ENCODE data around the gene ABL2.

ABL2 gene

DNA sequence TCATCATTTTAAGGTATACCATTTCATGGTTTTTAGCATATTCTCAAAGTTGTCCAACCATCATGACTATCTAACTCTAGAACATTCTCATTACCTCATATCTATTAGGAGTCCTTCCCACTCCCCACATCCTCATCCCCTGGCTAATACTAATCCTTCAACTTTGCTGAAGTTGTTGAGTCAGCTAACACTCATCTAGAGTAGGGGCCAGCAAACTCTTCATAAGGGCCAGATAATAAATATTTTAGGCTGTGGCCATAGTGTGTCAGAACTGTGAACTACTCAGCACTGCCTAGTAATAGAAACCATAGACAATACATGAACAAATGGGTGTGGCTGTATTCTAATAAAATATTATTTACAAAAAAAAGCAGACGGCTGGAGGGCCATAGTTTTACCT, 104.6 kb downstream of the ABL2 start:
- H3K4me1 ChIP-seq (ENCODE audit: control insufficient read depth, insufficient read depth, low read length): no peaks in the 10 kb centered on the region
- H3K27ac ChIP-seq (ENCODE audit: insufficient read depth, low read depth, low read length, poor library complexity, severe bottlenecking): no peak overlapping the region
- H3K9me3 ChIP-seq (ENCODE audit: control insufficient read depth, low read length): no peaks in the 10 kb centered on the region
- H3K27me3 ChIP-seq (ENCODE audit: control insufficient read depth, insufficient read depth, low read length, poor library complexity, severe bottlenecking): no peaks in the 10 kb centered on the region
- H3K4me3 ChIP-seq (ENCODE audit: insufficient read depth, low read depth, low read length): no peak overlapping the region
- WGBS, 2 experiments: 83% methylated on average over 1 of the region's 1 CpG; no CpG with 5 or more reads in 1 of the 2 experiments
- H3K36me3 ChIP-seq (ENCODE audit: control insufficient read depth, insufficient read depth, low read length): peaks cover 2% of the 10 kb centered on the region

DNA sequence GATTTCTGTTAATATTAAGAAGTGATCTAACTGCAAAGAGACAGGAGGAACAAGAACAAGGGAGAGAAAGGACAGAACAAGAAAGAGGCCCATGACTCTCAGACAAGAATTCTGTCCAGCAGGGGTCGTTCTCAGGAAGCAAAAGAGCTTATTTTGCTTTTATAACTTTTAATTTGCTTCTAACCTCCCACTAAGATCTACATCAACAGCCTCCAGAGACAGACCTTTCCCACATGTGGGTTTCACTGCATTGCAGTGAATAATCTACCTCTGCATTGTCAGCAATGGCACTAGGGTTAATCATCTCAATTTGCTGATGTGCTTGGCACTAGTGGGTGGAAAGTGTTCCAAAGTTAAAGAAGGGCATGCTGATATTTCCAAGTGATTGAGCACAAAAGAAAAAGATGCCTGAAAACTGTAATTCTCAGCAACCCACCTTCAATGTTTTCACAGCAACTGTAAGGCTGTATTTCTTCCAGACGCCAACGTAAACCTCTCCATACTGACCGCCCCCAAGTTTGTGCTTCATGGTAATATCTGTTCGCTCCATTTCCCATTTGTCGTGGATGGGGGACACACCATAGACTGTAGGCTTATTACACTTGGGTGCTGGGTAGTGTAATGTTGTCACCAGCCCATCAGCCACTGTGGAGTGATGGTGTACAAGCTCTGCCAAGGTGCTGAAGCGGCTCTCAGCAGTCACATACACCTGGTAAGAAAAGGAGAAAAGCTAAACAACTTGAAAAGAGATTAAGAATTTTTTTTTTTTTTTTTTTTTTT, 108.1 kb downstream of the ABL2 start:
- H3K27ac ChIP-seq (ENCODE audit: insufficient read depth, low read depth, low read length, poor library complexity, severe bottlenecking): no peak overlapping the region
- H3K36me3 ChIP-seq (ENCODE audit: control insufficient read depth, insufficient read depth, low read length): peaks cover 7% of the 10 kb centered on the region
- H3K27me3 ChIP-seq (ENCODE audit: control insufficient read depth, insufficient read depth, low read length, poor library complexity, severe bottlenecking): no peaks in the 10 kb centered on the region
- WGBS, 2 experiments: 87 to 88% methylated on average over 7 of the region's 7 CpGs
- no peaks in the 10 kb centered on the region for H3K4me1 ChIP-seq (ENCODE audit: control insufficient read depth, insufficient read depth, low read length)
- H3K4me3 ChIP-seq (ENCODE audit: insufficient read depth, low read depth, low read length): no peak overlapping the region
- H3K9me3 ChIP-seq (ENCODE audit: control insufficient read depth, low read length): no peaks in the 10 kb centered on the region

DNA sequence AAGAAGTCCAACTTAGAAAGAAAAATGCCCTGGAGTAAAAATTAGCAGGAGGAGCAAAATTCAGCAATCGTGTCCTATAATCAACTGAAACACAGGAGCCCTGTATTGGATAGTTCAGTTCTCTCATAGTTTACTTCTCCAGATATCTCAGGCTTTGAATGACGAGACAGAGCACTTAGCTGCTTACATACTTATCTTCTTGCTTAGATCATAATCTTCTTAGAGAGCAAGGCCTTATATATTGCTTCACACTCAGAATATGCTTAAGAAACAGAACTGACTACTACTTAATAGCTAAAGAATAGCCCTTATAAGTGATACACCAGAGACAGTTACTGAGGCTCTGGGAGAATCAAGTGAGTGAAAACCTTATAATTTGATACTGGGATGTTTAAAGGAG, 108.7 kb downstream of the ABL2 start:
- Histone ChIP-seq H3K4me3 (ENCODE audit: insufficient read depth, low read depth, low read length) (no peak overlapping the region), H3K4me1 (ENCODE audit: control insufficient read depth, insufficient read depth, low read length) (no peaks in the 10 kb centered on the region), H3K36me3 (ENCODE audit: control insufficient read depth, insufficient read depth, low read length) (peaks cover 7% of the 10 kb centered on the region), H3K9me3 (ENCODE audit: control insufficient read depth, low read length) (no peaks in the 10 kb centered on the region), H3K27ac (ENCODE audit: insufficient read depth, low read depth, low read length, poor library complexity, severe bottlenecking) (no peak overlapping the region), H3K27me3 (ENCODE audit: control insufficient read depth, insufficient read depth, low read length, poor library complexity, severe bottlenecking) (no peaks in the 10 kb centered on the region)
- 93 to 94% methylated on average over 2 of the region's 2 CpGs for WGBS, 2 experiments

DNA sequence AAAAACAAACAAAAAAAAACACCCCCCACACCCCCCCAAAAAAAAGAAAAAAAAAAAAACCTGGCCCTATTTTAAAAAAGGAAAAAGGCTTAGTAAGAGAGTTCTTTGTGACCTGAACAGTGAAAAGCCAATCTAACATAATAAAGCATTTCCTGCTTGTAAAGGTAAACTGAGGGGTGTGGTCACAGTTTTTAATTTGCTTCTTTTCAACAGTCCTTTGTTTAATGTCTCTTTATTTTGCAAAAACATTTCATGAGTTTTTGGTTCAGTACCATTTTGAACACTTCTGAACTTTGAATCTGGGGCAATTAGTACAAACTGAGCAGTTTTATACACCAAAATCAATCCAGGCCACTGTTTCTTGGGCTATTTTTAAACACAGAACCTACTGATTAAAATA, 110.0 kb downstream of the ABL2 start:
- Histone ChIP-seq H3K9me3 (ENCODE audit: control insufficient read depth, low read length) (no peaks in the 10 kb centered on the region), H3K27ac (ENCODE audit: insufficient read depth, low read depth, low read length, poor library complexity, severe bottlenecking) (no peak overlapping the region), H3K27me3 (ENCODE audit: control insufficient read depth, insufficient read depth, low read length, poor library complexity, severe bottlenecking) (no peaks in the 10 kb centered on the region), H3K36me3 (ENCODE audit: control insufficient read depth, insufficient read depth, low read length) (peaks cover 8% of the 10 kb centered on the region), H3K4me1 (ENCODE audit: control insufficient read depth, insufficient read depth, low read length) (no peaks in the 10 kb centered on the region), H3K4me3 (ENCODE audit: insufficient read depth, low read depth, low read length) (no peak overlapping the region)

DNA sequence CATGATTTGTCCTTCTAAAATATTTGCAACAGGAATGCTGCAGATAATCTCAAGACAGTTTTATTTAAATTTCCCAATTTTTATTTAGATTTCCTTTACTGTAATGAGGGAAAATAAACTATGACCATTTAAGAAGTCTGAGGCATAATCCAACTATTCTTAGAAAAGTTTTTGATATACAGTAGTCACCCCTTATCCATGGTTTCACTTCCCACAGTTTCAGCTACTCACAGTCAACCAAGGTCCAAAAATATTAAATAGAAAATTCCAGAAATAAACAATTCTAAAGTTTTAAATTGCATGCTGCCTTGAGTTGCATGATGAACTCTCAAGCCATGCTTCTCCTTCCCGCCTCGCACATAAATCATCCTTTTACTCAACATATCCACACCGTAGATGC, 114.3 kb downstream of the ABL2 start:
- Histone ChIP-seq H3K27ac (ENCODE audit: insufficient read depth, low read depth, low read length, poor library complexity, severe bottlenecking) (no peak overlapping the region), H3K27me3 (ENCODE audit: control insufficient read depth, insufficient read depth, low read length, poor library complexity, severe bottlenecking) (no peaks in the 10 kb centered on the region), H3K36me3 (ENCODE audit: control insufficient read depth, insufficient read depth, low read length) (peaks cover 15% of the 10 kb centered on the region), H3K4me3 (ENCODE audit: insufficient read depth, low read depth, low read length) (no peak overlapping the region), H3K4me1 (ENCODE audit: control insufficient read depth, insufficient read depth, low read length) (no peaks in the 10 kb centered on the region), H3K9me3 (ENCODE audit: control insufficient read depth, low read length) (no peaks in the 10 kb centered on the region)
- WGBS, 2 experiments: 94 to 99% methylated on average over 3 of the region's 3 CpGs

DNA sequence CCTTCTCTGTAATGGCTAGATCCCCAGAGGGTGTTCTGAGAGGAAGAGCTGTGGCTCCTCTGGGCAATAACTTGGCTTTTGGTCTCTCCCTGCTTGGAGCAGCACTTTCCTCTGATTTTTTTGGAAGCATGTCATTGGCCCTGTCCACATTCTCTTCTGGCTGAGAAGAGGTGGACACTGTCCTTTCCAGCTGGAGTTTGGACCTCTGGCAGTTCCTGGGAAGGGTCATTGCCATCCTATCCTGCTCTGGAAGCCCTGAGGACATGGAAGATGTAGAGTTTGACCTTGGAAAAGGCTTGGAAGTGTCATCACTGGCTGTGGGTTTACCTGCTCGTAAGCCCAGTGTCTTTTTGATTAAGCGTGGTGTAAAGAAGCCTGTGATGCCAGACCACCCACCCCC, 120.8 kb downstream of the ABL2 start:
- no peaks in the 10 kb centered on the region for H3K9me3 ChIP-seq (ENCODE audit: control insufficient read depth, low read length)
- no peaks in the 10 kb centered on the region for H3K4me1 ChIP-seq (ENCODE audit: control insufficient read depth, insufficient read depth, low read length)
- 94% methylated on average over 2 of the region's 2 CpGs for WGBS, 2 experiments
- no peak overlapping the region for H3K27ac ChIP-seq (ENCODE audit: insufficient read depth, low read depth, low read length, poor library complexity, severe bottlenecking)
- H3K27me3 ChIP-seq (ENCODE audit: control insufficient read depth, insufficient read depth, low read length, poor library complexity, severe bottlenecking): no peaks in the 10 kb centered on the region
- H3K4me3 ChIP-seq (ENCODE audit: insufficient read depth, low read depth, low read length): no peak overlapping the region
- peaks cover 23% of the 10 kb centered on the region for H3K36me3 ChIP-seq (ENCODE audit: control insufficient read depth, insufficient read depth, low read length)

DNA sequence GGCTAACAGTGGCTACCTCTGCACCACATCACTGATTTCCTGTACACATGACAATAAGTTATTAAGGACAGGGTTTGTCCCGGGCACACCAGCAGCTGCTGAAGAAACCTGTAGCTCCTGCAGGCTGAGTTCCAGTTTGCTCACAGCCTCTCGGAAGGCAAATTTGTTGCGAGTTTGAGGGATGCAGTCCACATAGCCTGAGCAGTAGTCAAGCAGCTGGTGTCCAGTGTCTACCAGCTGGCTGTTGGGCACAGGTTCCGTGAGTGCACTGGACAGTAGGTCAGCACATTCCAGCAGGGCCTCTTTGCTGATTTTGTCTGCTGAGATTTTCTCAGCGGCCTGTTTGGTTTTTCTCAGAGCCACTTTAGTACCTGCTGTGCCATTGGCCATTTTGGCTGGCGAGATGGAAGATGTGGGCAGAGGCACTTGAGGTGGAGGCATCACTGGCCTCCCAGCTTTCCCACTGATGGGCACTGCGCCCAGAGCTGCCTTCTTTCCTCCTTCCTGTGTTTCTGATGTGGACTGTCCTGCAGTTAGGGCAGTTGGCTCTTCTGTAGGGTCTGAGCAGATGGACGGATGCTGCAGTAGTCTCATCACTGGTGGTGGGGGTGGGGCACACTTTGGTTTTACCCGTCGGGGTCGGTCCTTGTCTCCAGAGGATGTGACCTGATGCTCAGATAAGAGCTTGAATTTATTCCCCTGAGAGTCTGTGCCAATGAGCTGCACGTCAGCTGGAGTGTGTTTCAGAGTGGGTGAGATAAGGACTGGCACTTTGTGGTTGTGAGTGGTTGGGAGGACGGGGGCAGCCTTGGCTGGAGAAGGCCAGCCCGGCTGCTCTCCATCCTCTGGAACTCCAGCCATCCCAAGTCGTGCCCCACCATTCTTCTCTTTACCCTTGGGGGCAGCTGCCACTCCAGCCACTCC, 121.5 kb downstream of the ABL2 start:
- Histone ChIP-seq H3K4me1 (ENCODE audit: control insufficient read depth, insufficient read depth, low read length) (no peaks in the 10 kb centered on the region), H3K27me3 (ENCODE audit: control insufficient read depth, insufficient read depth, low read length, poor library complexity, severe bottlenecking) (no peaks in the 10 kb centered on the region), H3K9me3 (ENCODE audit: control insufficient read depth, low read length) (no peaks in the 10 kb centered on the region), H3K27ac (ENCODE audit: insufficient read depth, low read depth, low read length, poor library complexity, severe bottlenecking) (no peak overlapping the region), H3K36me3 (ENCODE audit: control insufficient read depth, insufficient read depth, low read length) (peaks cover 23% of the 10 kb centered on the region), H3K4me3 (ENCODE audit: insufficient read depth, low read depth, low read length) (no peak overlapping the region)
- 94 to 95% methylated on average over 15 of the region's 15 CpGs for WGBS, 2 experiments

DNA sequence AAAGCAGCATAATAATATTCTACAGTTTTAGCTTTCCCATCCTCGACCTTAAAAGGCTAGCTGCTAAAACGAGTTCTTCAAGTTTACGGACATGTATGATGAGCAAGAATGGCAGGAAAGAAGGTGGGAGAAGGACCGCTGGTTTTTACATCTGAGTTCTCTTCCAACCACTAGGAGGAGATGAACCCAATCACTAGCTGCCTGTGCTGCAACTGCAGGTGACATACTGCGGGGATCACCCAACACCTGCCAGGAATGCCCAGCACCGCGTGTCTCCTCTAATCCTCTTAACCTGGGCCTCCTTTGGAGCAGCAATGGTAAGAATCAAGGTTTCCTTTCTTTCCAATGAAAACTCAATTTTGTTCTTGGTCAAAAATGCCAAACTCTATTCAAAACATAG, 124.1 kb downstream of the ABL2 start:
- WGBS, 2 experiments: 55 to 57% methylated on average over 7 of the region's 7 CpGs
- no peaks in the 10 kb centered on the region for H3K4me1 ChIP-seq (ENCODE audit: control insufficient read depth, insufficient read depth, low read length)

DNA sequence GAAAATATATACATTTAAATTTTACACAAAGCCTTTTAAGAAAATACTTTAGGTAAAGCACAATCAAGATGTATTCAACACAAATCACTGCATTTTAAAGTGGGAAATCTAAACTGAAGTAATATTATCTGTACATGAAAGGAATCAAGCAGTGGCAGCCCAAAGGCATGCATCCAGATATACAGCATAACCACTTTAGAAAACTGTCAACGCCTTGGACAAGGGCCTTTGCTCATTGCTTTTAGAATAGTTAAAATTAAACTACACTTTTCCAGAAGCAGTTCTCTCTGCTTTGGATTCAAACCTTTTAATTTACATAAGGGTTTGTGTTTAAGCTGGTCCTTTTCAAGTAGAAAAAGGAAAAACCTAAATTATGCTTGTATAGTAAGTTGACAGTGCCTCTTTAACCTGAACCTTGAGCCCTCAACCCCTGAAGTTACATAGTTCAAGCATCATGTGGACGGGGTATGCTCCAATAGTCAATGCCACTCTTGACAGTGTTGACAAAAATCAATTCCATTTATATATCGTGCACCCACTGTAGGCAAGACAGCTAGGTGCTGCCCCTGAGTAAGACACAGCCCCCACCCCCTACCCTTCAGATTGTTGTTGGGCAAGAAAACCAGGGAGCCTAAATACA, 124.7 kb downstream of the ABL2 start:
- 90 to 94% methylated on average over 3 of the region's 3 CpGs for WGBS, 2 experiments
- Histone ChIP-seq H3K27ac (ENCODE audit: insufficient read depth, low read depth, low read length, poor library complexity, severe bottlenecking) (no peak overlapping the region), H3K4me3 (ENCODE audit: insufficient read depth, low read depth, low read length) (no peak overlapping the region), H3K36me3 (ENCODE audit: control insufficient read depth, insufficient read depth, low read length) (peaks cover 18% of the 10 kb centered on the region), H3K4me1 (ENCODE audit: control insufficient read depth, insufficient read depth, low read length) (no peaks in the 10 kb centered on the region), H3K27me3 (ENCODE audit: control insufficient read depth, insufficient read depth, low read length, poor library complexity, severe bottlenecking) (no peaks in the 10 kb centered on the region), H3K9me3 (ENCODE audit: control insufficient read depth, low read length) (no peaks in the 10 kb centered on the region)

More for the DNA sequence above, 124.1 kb downstream of the ABL2 start:
- no peaks in the 10 kb centered on the region for H3K27me3 ChIP-seq (ENCODE audit: control insufficient read depth, insufficient read depth, low read length, poor library complexity, severe bottlenecking)
- no peaks in the 10 kb centered on the region for H3K9me3 ChIP-seq (ENCODE audit: control insufficient read depth, low read length)
- H3K4me3 ChIP-seq (ENCODE audit: insufficient read depth, low read depth, low read length): no peak overlapping the region
- no peak overlapping the region for H3K27ac ChIP-seq (ENCODE audit: insufficient read depth, low read depth, low read length, poor library complexity, severe bottlenecking)
- peaks cover 18% of the 10 kb centered on the region for H3K36me3 ChIP-seq (ENCODE audit: control insufficient read depth, insufficient read depth, low read length)

DNA sequence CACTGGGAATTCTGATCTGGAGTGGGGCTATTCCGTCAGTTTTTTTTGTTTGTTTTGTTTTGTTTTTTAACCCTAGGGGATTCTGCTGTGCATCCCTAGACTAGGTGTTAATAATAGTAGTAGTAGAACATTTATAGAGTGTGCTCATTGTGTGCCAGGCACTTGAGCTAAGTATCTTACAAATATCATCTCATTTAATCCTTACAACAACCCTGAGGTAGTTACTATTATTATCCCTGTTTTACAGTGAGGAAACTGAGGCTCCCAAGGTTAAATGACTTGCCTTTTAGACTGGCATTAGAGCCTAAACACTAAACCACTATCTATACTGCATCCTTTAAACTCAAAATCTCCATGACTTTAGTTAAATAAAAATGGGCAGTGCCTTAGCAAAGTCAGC, 125.5 kb downstream of the ABL2 start:
- Histone ChIP-seq H3K9me3 (ENCODE audit: control insufficient read depth, low read length) (no peaks in the 10 kb centered on the region), H3K27ac (ENCODE audit: insufficient read depth, low read depth, low read length, poor library complexity, severe bottlenecking) (no peak overlapping the region), H3K4me3 (ENCODE audit: insufficient read depth, low read depth, low read length) (no peak overlapping the region), H3K4me1 (ENCODE audit: control insufficient read depth, insufficient read depth, low read length) (no peaks in the 10 kb centered on the region), H3K27me3 (ENCODE audit: control insufficient read depth, insufficient read depth, low read length, poor library complexity, severe bottlenecking) (no peaks in the 10 kb centered on the region), H3K36me3 (ENCODE audit: control insufficient read depth, insufficient read depth, low read length) (peaks cover 18% of the 10 kb centered on the region)
- 85 to 91% methylated on average over 1 of the region's 1 CpG for WGBS, 2 experiments
